ENCODE data around the gene WDR5B.

WDR5B gene

GRCh38 chr3:122435950-122436349, 20.1 kb upstream of the WDR5B start:
- Histone ChIP-seq H3K27me3 (ENCODE audit: control insufficient read depth, insufficient read depth, low read length) (no peaks in the 10 kb centered on the region), H3K9me3 (ENCODE audit: control insufficient read depth, insufficient read depth, low read length) (no peaks in the 10 kb centered on the region), H3K4me3 (ENCODE audit: low read depth, low read length) (no peak overlapping the region), H3K9ac (ENCODE audit: low read depth, low read length) (no peak overlapping the region), H3K4me1 (ENCODE audit: control insufficient read depth, insufficient read depth, low read length) (no peaks in the 10 kb centered on the region), H3K36me3 (ENCODE audit: control insufficient read depth, insufficient read depth, low read length) (peaks cover 14% of the 10 kb centered on the region)

- Histone ChIP-seq H3K36me3 (ENCODE audit: control insufficient read depth, insufficient read depth, low read length) (peaks cover 10% of the 10 kb centered on the region), H3K9ac (ENCODE audit: low read depth, low read length) (no peak overlapping the region), H3K9me3 (ENCODE audit: control insufficient read depth, insufficient read depth, low read length) (no peaks in the 10 kb centered on the region), H3K4me3 (ENCODE audit: low read depth, low read length) (no peak overlapping the region), H3K27me3 (ENCODE audit: control insufficient read depth, insufficient read depth, low read length) (no peaks in the 10 kb centered on the region), H3K4me1 (ENCODE audit: control insufficient read depth, insufficient read depth, low read length) (no peaks in the 10 kb centered on the region)
These were observed 14.5 kb upstream of the WDR5B start for GRCh38 chr3:122430371-122430770.

DNA sequence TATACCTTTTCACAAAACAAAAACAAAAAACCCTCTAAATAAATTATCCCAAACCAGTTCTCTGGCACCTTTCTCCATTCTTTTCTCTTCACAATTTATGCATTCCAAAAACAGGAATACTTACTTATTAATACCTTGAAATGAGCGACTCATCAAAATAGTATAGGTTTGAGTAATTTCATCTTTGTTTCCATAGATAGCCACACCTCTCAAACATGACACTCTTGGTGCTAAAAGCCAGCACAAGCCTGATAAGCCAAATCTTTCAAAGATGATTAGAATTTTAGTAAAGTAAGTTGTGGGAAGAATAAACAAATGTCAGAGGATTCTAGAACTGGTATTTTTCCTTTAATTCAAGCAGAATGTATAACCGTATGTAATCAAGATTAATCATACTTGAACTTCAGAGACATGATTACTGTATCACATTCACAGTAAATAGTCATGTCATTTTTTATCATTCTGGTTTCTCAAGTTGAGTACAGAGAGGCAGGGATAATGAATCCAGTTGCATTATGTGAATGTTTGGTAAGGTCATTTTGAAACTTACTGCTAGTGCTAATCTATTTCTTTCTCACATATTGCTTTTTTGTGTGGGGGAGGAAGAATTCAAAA, 12.1 kb upstream of the WDR5B start:
- H3K36me3 ChIP-seq (ENCODE audit: control insufficient read depth, insufficient read depth, low read length): peaks cover 6% of the 10 kb centered on the region
- peaks cover 3% of the 10 kb centered on the region for H3K4me1 ChIP-seq (ENCODE audit: control insufficient read depth, insufficient read depth, low read length)
- no peaks in the 10 kb centered on the region for H3K9me3 ChIP-seq (ENCODE audit: control insufficient read depth, insufficient read depth, low read length)
- no peaks in the 10 kb centered on the region for H3K27me3 ChIP-seq (ENCODE audit: control insufficient read depth, insufficient read depth, low read length)
- H3K9ac ChIP-seq (ENCODE audit: low read depth, low read length): no peak overlapping the region
- H3K4me3 ChIP-seq (ENCODE audit: low read depth, low read length): no peak overlapping the region

DNA sequence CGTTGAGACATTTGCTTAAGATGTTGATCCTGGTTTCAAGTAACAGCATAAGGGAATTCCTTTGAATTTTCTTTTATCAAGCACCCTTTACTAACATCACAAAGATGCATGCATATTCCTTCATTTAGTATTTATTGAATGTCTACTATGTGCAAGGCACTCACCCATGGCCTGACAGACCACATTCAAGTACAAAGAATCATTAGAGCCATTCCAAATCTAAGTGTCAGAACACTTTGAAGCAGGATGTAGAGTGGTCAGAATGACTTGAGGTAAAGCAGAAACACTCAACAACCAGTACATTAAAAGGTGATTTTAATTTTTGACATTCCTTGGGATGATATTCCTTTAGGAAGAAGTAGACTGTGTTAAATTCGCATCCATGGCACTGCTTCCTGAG, 6.0 kb upstream of the WDR5B start:
- peaks cover 3% of the 10 kb centered on the region for H3K36me3 ChIP-seq (ENCODE audit: control insufficient read depth, insufficient read depth, low read length)
- no peaks in the 10 kb centered on the region for H3K9me3 ChIP-seq (ENCODE audit: control insufficient read depth, insufficient read depth, low read length)
- H3K27me3 ChIP-seq (ENCODE audit: control insufficient read depth, insufficient read depth, low read length): no peaks in the 10 kb centered on the region
- H3K4me3 ChIP-seq (ENCODE audit: low read depth, low read length): no peak overlapping the region
- peaks cover 3% of the 10 kb centered on the region for H3K4me1 ChIP-seq (ENCODE audit: control insufficient read depth, insufficient read depth, low read length)
- H3K9ac ChIP-seq (ENCODE audit: low read depth, low read length): no peak overlapping the region

DNA sequence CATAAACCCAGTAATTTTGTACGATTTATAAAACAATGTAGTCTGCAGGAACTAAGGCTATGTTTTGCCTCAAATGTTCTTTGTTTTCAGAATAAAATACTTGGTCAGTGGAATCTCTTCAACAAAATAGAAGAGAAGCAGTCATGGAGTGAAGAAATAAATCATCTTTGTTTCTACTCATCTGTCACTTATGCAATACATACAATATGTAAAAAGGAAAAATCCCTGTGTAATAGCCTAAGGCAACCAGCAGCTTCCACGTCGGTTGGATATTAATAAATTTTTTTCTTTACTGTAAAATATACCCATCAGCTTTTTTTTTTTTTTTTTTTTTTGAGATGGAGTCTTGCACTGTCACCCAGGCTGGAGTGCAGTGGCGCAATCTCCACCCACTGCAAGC, 5.2 kb upstream of the WDR5B start:
- H3K36me3 ChIP-seq (ENCODE audit: control insufficient read depth, insufficient read depth, low read length): no peaks in the 10 kb centered on the region
- no peak overlapping the region for H3K4me3 ChIP-seq (ENCODE audit: low read depth, low read length)
- H3K9me3 ChIP-seq (ENCODE audit: control insufficient read depth, insufficient read depth, low read length): no peaks in the 10 kb centered on the region
- H3K4me1 ChIP-seq (ENCODE audit: control insufficient read depth, insufficient read depth, low read length): peaks cover 3% of the 10 kb centered on the region
- no peak overlapping the region for H3K9ac ChIP-seq (ENCODE audit: low read depth, low read length)
- no peaks in the 10 kb centered on the region for H3K27me3 ChIP-seq (ENCODE audit: control insufficient read depth, insufficient read depth, low read length)

DNA sequence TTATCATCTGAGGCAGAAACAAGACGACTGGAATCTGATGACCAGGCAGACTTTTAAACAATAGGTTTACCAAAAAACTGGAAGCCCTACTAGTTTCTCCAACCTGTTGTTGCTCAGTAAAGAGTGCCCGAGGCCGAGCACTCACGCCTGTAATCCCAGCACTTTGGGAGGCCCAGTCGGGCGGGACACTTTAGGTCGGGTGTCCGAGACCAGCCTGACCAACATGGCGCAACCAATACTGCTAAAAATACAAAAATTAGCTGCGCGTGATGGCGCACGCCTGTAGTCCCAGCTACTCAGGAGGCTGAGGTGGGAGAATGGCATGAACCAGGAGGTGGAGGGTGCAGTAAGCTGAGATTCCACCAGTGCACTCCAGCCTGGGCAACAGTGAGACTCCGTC, 1.1 kb upstream of the WDR5B start:
- no peaks in the 10 kb centered on the region for H3K36me3 ChIP-seq (ENCODE audit: control insufficient read depth, insufficient read depth, low read length)
- H3K9me3 ChIP-seq (ENCODE audit: control insufficient read depth, insufficient read depth, low read length): no peaks in the 10 kb centered on the region
- H3K27me3 ChIP-seq (ENCODE audit: control insufficient read depth, insufficient read depth, low read length): no peaks in the 10 kb centered on the region
- peak overlapping the region; percentile 92 for H3K4me3 ChIP-seq (ENCODE audit: low read depth, low read length)
- peak overlapping the region; percentile 74 for H3K9ac ChIP-seq (ENCODE audit: low read depth, low read length)
- H3K4me1 ChIP-seq (ENCODE audit: control insufficient read depth, insufficient read depth, low read length): no peaks in the 10 kb centered on the region

- Histone ChIP-seq H3K27me3 (ENCODE audit: control insufficient read depth, insufficient read depth, low read length) (no peaks in the 10 kb centered on the region), H3K36me3 (ENCODE audit: control insufficient read depth, insufficient read depth, low read length) (no peaks in the 10 kb centered on the region), H3K4me3 (ENCODE audit: low read depth, low read length) (peak overlapping the region; percentile 92), H3K9me3 (ENCODE audit: control insufficient read depth, insufficient read depth, low read length) (no peaks in the 10 kb centered on the region), H3K4me1 (ENCODE audit: control insufficient read depth, insufficient read depth, low read length) (no peaks in the 10 kb centered on the region), H3K9ac (ENCODE audit: low read depth, low read length) (no peak overlapping the region)
These were observed 638 bp downstream of the WDR5B start for GRCh38 chr3:122415104-122415744.

DNA sequence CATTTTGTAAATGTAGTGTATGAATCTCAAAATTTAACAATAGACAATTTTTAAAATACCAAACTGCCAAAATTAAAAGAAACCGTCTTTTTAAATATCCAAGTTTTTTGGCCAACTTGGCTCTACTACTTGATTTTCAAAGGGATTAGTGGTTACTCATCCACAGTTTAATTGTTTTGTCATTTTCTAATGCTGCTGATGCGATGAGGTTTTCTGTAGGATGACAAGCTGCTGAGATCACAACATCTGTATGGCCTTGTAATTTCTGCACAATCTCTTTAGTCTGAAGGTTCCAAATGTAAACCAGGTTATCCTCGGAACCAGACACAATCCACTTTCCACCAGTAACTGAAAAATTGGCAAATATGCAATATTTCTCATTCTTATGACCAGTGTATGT, 1.5 kb downstream of the WDR5B start:
- Histone ChIP-seq H3K9ac (ENCODE audit: low read depth, low read length) (no peak overlapping the region), H3K4me1 (ENCODE audit: control insufficient read depth, insufficient read depth, low read length) (no peaks in the 10 kb centered on the region), H3K9me3 (ENCODE audit: control insufficient read depth, insufficient read depth, low read length) (no peaks in the 10 kb centered on the region), H3K4me3 (ENCODE audit: low read depth, low read length) (no peak overlapping the region), H3K27me3 (ENCODE audit: control insufficient read depth, insufficient read depth, low read length) (no peaks in the 10 kb centered on the region), H3K36me3 (ENCODE audit: control insufficient read depth, insufficient read depth, low read length) (no peaks in the 10 kb centered on the region)

DNA sequence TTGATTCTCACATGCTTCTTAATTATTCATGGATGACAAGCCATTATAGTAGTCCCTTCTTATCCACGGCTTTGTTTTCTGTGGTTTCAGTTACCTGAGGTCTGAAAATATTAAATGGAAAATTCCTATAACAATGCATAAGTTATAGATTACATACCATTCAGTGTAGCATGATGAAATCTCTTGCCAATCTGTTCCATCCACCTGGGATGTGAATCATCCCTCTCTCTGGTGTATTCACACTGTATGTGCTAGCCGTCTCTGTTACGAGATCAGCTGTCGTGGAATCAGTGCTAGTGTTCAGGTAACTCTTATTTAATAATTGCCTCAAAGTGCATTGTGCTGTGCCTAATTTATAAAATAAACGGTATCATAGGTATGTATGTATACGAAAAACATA, 5.2 kb downstream of the WDR5B start:
- Histone ChIP-seq H3K9me3 (ENCODE audit: control insufficient read depth, insufficient read depth, low read length) (no peaks in the 10 kb centered on the region), H3K36me3 (ENCODE audit: control insufficient read depth, insufficient read depth, low read length) (peaks cover 3% of the 10 kb centered on the region), H3K9ac (ENCODE audit: low read depth, low read length) (no peak overlapping the region), H3K4me3 (ENCODE audit: low read depth, low read length) (no peak overlapping the region), H3K27me3 (ENCODE audit: control insufficient read depth, insufficient read depth, low read length) (no peaks in the 10 kb centered on the region), H3K4me1 (ENCODE audit: control insufficient read depth, insufficient read depth, low read length) (no peaks in the 10 kb centered on the region)

DNA sequence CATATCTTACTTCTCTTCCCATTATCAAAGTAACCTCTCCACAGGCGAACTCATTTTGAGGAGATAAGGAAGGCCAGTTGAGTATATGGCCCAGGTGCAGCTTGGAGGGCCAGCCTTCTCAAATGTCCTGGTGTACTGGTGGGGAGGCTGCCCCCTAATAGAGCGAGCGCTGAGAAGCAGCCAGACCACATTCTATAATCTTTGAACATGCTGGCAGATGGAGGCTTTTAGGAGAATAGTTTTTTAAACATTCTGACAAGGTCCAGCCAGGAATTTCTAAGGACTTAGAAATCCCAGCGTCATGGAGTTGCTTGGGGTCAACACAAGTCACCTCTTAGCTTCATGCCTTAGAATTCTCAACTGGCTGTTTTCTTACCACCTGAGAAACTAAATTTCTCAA, 5.8 kb downstream of the WDR5B start:
- Histone ChIP-seq H3K4me1 (ENCODE audit: control insufficient read depth, insufficient read depth, low read length) (no peaks in the 10 kb centered on the region), H3K9ac (ENCODE audit: low read depth, low read length) (no peak overlapping the region), H3K36me3 (ENCODE audit: control insufficient read depth, insufficient read depth, low read length) (peaks cover 3% of the 10 kb centered on the region), H3K4me3 (ENCODE audit: low read depth, low read length) (no peak overlapping the region), H3K27me3 (ENCODE audit: control insufficient read depth, insufficient read depth, low read length) (no peaks in the 10 kb centered on the region), H3K9me3 (ENCODE audit: control insufficient read depth, insufficient read depth, low read length) (no peaks in the 10 kb centered on the region)

DNA sequence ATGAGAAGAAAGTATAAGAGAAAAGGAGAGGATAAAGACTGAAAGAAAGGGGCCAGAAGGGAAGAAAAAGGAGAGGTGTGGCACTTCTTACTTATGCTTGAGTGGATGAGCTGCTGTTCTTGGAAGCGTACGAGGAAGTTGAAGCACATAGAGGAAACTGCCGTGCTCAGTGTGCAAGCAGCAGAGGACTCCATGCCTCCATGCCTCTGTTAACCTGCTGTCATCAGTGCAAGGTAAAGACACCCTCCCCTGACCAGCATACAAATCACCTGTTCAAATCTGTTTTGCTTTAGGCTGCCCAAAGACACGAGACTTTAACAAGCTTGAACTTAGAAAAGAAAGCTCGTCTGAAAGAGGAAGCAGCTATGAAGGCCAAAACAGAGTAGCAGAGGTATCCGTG, 6.4 kb downstream of the WDR5B start:
- H3K4me3 ChIP-seq (ENCODE audit: low read depth, low read length): no peak overlapping the region
- peaks cover 7% of the 10 kb centered on the region for H3K36me3 ChIP-seq (ENCODE audit: control insufficient read depth, insufficient read depth, low read length)
- H3K27me3 ChIP-seq (ENCODE audit: control insufficient read depth, insufficient read depth, low read length): no peaks in the 10 kb centered on the region
- no peaks in the 10 kb centered on the region for H3K4me1 ChIP-seq (ENCODE audit: control insufficient read depth, insufficient read depth, low read length)
- H3K9me3 ChIP-seq (ENCODE audit: control insufficient read depth, insufficient read depth, low read length): no peaks in the 10 kb centered on the region
- H3K9ac ChIP-seq (ENCODE audit: low read depth, low read length): no peak overlapping the region

- no peak overlapping the region for H3K4me3 ChIP-seq (ENCODE audit: low read depth, low read length)
- H3K36me3 ChIP-seq (ENCODE audit: control insufficient read depth, insufficient read depth, low read length): peaks cover 10% of the 10 kb centered on the region
These were observed 7.9 kb downstream of the WDR5B start for GRCh38 chr3:122407946-122408345.

More at GRCh38 chr3:122407946-122408345, 7.9 kb downstream of the WDR5B start:
- no peaks in the 10 kb centered on the region for H3K4me1 ChIP-seq (ENCODE audit: control insufficient read depth, insufficient read depth, low read length)
- no peaks in the 10 kb centered on the region for H3K27me3 ChIP-seq (ENCODE audit: control insufficient read depth, insufficient read depth, low read length)
- H3K9me3 ChIP-seq (ENCODE audit: control insufficient read depth, insufficient read depth, low read length): no peaks in the 10 kb centered on the region
- no peak overlapping the region for H3K9ac ChIP-seq (ENCODE audit: low read depth, low read length)
